Stimulated activated CD4-positive, alpha-beta T cell treated with anti-CD3 and anti-CD28 coated beads, Interleukin-4, amount 100 ng/mL, for 4 hours (primary cell): ENCODE data around the gene GNG4.
"Not testable (repeated sequence)": the region's sequence is repeated elsewhere in the genome, so short reads cannot be mapped to it uniquely, and the experiment has no call there.

Experiments used
- DNase-seq, 2 experiments: peaks; one replicate each; pipeline ENCODE4 v3.0.0-alpha.2; 2020

GNG4 gene

DNA sequence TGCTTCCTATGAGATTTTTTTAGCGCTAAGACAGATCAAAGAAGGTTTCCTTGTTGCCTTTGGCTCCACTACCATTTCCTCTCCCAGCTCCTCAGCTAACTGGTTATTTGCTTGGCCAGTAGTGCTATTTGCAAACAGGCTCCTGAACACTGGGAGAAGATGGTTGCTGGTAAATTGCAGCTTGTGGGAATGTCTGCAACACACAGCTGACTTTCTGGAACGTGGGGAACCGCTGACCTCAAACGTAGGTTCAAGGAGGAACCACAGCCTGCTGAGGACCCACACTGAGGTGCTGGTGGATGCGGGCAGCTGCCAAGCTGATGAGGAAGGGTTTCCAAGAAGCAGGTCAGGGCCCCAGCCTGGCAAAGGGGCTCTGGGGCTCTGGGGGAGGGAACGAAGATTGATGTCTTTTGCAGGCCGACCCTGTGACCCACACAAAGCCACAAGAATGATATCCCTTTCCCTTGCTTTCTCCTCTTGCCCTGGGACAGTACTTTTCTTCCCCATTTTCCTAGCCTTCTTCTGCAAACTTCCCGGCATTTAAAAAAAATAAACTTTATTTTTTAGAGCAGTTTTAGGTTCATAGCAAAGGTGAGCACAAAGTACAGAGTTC is 24.8 kb downstream of the GNG4 start:
- no peak for DNase-seq

DNA sequence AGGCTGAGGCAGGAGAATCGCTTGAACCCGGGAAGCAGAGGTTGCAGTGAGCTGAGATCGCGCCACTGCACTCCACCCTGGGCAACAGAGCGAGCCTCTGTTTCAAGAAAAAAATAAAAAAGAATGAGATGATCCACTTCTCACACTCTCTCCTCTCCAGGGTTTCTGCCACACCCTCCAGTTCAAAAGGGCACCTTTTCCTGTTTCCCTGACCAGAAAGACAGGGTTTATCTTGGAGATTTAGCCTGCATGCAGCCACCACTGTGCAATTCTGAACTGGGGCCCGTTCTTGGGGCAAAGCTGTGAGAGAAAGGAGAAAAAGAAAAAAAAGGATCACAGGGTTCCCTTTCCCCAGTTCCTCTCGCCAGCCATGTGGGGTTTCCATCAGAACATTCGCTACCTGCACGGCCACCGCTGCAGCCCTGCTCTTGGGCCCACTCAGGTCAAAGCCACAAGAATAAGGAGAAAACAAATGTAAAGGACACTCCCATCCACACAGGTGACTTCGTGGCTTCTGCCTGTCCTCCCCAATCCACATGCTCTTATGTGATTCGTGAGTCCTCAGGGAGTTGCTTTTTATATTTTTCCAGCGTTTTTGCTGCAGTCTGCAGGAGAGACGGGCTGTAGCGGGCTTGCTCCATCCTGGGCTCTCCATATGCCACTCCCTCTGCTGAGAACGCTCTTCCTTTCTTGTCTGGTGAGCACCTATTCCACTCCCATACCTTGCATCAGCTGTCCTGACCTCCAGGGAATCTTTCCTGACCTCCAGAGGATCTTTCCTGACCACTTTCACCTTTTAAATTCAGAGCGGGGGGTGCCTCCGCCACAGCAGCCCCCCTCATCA is 26.4 kb downstream of the GNG4 start:
- DNase-seq: no peak

DNA sequence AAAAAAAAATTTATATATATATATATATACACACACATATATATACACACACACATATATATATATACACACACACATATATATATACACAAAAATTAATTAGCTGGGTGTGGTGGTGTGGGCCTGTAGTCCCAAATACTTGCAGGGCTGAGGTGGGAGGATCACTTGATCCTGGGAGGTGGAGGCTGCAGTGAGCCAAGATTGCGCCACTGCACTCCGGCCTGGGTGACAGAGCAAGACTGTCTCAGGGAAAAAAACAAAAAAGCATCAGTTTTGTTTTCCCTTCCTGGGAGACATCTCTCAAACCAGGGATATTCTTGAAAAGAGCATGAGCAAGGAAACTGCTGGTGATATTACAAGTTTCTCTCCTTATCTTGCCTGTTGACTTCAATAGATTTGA is 30.4 kb downstream of the GNG4 start:
- DNase-seq: not testable (repeated sequence)

DNA sequence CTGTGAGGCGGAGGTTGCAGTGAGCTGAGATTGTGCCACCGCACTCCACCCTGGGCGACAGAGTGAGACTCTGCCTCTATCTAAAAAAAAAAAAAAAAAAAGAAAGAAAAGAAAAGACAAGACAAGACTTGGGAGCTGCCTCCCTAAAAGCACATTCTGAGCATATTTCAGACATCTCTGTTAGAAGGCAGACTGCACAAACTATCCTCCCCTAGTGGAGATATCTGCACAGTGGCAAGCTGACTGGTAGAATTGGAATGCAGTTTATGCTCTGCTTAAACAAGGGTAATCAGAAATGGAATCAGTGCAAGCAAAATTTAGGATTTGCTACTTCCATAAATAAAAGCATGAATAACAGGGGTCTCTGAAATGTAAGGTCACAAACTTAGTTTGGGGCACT is 31.8 kb downstream of the GNG4 start:
- no peak for DNase-seq

DNA sequence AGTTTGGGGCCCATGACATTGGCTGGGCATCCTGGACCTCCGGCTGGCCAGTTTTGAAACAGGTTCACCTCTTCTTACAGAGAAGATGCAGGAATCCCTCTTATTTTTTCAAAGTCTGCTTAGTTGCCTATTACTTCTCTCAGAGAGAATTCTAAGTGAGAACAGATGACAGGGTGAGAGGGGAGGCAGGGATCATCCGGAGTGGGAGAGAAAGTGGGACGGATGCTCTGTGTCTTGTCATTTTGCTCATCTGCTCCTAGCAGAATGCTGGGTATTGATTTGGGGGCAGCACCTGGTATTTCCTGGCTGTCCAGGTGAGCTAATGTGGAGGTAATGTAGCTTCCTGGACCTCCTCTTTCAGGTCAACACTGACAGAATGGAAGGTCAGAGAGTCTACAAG is 32.4 kb downstream of the GNG4 start:
- DNase-seq: no peak

DNA sequence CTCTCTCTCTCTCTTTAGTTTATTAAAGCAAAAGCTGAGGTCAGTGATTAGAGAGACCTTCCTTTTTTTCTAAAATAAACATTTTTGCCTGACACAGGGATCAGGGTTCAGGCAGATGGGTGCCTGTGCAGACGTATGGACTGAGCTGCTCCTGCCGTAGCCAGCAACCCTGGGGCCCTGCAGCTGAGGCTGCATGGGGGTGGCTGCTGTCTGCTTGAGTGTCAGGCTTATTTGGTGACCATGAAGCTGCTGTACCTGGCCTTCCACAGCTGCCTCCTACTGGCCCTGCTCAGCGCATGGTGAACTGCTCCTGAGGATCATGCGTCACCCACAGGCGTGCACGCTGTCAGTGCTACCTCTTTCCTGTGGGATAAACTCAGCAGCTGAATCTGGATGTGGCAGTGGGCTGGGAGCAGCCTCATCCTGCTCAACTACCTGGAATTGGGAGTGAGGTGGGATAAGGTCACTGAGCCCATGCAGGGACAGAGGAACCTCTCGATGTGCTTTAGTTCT is 35.1 kb downstream of the GNG4 start:
- DNase-seq: no peak

DNA sequence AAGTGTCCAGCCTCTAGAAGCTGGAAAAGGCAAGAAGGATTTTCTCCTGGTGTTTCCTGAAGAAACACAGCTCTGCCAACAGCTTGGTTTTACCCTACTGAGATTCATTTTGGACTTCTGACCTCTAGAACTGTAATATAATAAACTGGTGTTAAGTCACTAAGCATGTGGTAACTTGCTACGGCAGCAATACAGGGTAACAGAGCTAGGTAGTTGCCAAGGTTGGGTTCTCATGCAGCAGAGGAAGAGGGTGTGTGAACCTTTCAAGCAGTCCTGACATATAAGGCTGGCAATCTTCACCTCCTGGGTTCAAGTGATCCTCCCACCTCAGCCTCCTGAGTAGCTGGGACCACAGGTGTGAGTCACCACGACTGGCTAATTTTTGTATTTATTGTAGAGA is 36.0 kb downstream of the GNG4 start:
- DNase-seq: no peak

DNA sequence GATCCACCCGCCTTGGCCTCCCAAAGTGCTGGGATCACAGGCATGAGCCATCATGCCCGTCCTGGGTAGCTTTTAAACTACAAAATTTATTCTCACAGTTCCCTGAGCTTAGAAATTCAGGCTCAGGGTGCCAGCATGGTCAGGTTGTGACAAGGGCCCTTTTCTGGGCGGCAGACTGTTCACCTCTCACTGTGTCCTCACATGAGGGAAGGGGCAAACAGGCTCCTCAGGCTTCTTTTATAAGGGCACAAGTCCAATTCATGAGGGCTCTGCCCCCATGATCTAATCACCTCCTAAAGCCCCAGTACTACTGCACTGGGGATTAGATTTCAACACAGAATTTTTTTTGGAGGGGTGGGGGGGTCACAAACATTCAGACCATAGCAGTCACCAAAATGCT is 36.8 kb downstream of the GNG4 start:
- DNase-seq: no peak

DNA sequence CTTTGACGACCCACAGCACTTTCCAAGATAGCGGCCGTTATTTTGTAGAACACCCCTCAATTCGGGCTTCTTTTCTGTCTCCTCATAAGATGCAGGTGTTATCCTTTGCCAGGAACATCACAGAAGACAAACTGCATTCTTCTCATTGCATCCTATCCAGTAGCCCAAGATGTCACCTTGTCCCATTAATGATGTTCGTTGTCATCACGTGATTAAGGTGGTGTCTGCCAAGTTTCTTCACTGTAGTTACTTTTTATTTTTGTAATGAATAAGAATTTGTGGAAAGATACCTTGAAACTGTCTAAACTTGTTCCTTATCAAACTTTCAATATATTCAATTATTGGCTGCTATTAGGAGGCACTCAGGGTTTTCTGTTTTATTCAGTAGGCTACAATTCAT is 39.4 kb downstream of the GNG4 start:
- DNase-seq: no peak

DNA sequence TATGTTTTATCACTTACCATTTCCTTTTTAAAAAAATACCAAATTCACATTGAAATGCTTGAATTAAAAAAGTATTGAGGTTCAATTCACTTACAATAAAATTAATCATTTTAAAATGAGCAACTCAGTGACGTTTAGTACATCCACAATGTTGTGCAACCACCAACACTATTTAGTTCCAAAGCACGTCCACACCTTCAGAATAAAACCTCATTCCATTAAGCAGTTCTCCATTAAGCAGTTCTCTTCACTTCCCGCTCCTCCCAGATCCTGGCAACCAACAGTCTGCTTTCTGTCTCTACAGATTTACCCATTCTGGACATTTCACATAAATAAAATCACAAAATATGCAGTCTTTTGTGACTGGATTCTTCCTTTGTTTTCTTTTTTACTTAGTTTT is 41.3 kb downstream of the GNG4 start:
- no peak for DNase-seq

DNA sequence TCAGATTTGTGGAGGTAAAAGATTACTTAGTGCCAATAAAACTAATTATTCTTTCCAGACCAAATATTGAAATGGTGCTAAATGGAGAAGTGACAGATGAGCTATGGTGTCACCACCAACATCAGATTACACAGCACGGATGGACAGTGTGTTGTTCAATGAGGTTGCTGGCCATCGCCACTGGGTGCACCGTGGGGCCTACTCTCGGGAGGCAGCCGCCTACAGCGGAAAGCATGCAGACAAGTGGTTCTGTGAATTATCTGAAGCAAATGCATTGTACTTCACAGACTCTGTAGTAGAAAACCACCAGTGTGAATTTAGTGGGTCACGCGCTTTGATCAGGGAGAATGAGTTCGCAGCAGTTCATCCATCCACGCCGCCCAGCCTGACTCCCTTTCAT is 42.3 kb downstream of the GNG4 start:
- DNase-seq: no peak

DNA sequence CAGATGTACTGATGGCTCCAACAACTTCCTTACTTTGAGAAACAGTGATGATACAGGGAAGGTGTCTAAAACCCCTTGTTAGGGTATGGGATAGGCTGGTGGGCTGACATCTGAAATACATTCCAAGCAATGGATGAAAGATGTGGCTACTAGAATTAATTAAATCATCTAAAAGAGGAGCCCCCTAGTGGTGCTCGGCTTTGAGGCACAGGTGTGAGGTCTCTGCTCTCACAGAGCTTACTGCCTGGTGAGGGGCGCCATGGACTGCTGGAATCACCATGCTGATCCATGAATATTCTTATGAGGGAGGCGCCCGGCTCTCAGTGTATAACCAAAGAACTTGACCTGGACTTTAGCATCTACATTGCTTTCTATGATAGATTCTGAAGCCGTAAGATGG is 48.5 kb downstream of the GNG4 start:
- peak in 1 of 2 experiments; percentile 21 for DNase-seq

DNA sequence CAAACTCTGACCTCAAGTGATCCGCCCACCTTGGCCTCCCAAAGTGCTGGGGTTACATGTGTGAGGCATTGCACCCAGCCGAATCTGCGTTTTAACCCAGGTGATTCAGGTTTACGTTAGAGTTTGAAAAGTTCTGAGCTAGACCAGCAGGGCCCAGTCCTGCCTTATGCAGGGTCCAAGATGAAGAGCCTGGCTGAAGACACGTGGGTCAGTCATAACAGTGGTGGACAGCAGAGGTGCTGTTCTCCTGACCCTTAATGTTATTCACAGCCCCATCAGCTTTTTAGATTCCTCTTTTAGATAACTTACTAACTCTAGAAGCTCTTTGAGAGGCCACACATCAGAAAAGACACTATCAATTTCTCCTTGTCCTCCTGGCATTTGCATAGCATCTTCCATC is 50.0 kb downstream of the GNG4 start:
- no peak for DNase-seq

DNA sequence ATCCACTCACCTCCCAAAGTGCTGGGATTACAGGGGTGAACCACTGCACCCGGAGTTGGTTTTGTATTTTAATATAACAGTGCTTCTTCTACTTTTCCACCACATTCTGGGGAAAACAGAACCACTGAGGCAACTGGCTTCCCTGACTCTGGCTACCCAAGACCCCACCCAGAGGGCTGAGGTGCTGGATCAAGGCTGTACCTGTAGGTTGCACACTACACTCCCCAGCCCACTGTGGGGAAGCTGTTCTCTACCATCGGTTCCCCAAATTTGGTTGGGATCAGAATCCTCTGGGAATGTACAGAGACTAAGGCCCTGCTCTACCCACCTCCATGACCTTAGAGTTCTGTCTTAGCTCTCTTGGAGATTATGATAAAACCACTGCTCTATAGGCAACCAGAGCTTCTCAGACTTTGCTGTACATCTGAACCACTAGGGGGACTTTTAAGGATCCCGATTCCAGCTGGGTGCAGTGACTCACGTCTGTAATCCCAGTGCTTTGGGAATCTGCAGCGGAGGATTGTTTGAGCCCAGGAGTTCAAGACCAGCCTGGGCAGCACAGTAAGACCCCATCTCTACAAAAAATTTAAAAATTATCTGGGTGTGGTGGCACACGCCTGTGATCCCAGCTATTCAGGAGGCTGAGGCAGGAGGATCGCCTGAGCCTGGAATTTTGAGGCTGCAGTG is 51.6 kb downstream of the GNG4 start:
- no peak for DNase-seq

DNA sequence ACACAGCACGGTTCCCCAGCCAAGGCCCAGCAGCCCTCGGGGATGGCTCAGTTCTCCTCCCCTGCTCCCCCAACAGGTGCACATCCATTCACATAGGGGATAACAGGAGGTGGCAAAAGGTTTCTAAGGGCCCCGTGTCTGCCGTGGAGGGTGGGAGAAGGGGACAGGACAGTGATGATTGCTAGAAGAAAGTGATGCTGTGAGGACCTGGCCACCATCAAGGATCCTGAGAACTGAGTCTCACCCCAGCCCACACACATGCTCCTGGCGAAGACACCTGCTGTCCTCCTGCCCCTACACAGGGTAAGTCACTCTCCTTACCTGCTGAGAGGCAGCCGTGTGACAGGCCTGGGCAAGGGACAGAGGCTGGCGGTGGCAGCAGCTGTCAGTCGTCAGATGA is 54.5 kb downstream of the GNG4 start:
- DNase-seq: no peak

DNA sequence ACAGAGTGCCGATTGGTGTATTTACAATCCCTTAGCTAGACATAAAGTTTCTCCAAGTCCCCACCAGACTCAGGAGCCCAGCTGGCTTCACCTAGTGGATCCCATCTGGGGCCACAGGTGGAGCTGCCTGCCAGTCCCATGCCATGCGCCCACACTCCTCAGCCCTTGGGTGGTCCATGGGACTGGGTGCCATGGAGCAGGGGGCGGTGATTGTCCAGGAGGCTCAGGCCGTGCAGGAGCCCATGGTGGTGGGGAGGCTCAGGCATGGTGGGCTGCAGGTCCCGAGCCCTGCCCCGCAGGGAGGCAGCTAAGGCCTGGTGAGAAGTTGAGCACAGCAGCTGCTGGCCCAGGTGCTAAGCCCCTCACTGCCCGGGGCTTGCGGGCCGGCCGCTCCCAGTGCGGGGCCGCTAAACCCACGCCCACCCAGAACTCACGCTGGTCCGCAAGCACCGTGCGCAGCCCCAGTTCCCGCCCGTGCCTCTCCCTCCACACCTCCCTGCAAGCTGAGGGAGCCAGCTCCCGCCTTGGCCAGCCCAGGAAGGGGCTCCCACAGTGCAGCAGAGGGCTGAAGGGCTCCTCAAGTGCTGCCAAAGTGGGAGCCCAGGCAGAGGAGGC is 55.2 kb downstream of the GNG4 start:
- not testable (repeated sequence) for DNase-seq

DNA sequence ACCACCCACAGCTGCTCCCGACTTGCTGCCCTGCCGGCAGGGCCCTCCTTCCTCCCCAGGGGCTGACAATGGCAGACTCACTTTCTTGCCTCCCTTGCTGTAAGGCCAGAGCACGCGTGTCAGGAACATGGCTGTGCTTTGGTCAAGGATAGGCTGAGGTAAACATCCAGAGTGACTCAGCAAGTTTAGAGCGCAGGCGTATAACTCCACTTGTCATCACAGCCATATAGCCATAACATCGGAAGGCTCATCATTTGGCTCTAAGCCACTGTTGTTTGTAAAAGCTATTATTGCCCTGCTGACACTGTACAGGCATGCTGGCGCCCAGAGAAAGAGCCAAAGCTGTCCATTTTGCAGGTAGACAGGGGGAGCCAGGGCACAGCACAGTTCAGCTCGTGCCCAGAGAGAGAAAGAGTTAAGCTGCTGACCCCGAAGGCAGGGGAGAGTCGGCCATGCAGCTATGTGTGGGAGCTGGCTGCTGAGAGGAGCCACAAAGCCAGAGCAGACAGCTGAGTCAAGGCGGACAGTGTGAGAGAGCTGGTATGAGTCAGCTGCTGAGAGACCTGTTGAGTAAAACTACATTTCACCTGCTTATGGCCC is 60.6 kb downstream of the GNG4 start:
- no peak for DNase-seq

DNA sequence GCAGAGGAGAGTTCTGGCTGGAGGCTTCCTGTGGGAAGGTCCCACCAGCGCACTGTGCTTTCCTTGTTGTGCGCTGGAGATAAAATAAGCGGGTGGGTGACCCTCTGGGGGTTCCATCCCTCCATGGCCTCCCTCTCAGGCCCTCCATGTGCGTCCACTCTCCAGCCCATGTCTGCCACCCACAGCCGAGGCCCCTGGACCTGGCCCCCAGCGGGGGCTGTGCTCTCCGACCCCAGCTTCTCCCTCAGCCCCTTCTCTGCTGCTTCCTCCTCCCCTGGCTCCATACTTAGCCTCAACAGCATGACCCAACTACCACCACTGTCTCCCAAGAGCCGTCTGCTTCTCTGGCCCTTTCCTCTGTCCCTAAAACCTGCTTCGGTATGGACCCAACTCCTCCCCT is 61.4 kb downstream of the GNG4 start:
- no peak for DNase-seq

DNA sequence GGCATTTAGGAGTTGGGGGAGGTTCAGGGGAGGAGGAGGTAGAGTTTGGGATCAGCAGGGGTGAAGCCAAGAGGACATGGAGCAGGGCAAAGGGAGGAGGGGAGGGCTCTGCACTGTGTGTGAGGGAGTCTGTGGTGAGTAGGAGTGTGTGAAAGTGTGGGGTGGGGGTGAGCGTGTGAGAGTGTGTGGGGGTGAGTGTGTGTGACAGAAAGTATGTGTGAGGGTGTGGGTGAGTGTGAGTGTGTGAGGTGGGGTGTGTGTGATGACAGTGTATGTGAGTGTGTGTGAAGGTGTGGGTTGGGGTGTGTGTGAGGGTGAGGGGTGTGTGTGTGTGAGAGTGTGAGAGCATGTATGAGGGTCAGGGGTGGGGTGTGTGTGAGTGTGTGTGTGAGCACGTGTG is 62.6 kb downstream of the GNG4 start:
- DNase-seq: no peak

DNA sequence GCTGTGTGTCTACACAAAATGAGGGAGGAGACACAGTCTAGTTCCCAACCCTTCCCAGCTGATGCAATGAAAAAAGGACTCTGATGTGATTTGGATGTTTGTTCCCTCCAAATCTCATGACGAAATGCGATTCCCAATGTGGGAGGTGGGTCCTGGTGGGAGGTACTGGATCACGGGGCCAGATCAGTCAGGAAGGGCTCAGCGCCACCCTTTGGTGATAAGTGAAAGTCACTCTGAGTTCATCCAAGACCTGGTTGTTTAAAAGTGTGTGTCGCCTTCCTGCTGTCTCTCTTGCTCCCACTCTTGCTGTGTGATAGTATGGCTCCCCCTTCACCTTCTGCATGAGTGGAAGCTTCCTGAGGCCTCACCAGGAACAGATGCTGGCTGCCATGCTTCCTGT is 63.2 kb downstream of the GNG4 start:
- DNase-seq: no peak

DNA sequence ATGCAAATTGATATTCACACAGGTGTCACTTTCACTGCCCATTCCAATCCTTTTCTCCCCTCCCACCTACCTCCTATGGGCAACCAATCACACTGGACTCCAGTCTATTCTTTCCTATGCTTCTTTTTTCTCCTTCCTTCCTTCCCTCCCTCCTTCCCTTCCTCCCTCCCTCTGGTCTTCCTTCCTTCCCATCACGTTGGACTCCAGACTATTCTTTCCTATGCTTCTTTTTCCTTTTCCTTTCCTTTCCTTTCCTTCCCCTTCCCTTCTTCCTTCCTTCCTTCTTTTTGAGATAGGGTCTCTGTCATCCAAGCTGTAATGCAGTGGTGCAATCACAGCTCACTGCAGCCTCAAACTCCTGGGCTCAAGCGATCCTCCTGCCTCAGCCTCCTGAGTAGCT is 64.6 kb downstream of the GNG4 start:
- DNase-seq: no peak

DNA sequence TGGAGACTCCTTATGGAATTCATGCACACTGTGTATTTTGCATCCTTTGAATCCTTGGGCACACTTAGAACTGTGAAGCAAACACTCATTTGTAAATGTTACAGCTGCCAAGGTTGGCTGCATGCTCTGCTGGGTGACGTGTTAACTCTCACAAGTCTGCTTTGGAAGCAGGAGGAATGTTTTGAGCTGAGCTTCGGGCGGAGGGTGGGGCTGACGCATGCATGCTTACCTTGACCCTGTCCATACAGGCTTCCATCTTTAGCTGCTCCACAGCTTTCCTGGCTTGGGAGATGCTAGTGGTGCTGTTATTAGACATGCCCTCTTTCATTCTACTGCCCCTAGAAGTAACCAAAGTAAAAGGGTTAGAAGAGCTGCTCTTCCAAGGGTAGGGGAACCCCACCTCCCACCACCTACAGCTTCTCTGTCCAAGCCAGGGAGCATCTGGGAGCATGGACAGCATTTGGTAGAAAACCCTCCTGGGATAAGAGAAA is 66.0 kb downstream of the GNG4 start:
- no peak for DNase-seq

DNA sequence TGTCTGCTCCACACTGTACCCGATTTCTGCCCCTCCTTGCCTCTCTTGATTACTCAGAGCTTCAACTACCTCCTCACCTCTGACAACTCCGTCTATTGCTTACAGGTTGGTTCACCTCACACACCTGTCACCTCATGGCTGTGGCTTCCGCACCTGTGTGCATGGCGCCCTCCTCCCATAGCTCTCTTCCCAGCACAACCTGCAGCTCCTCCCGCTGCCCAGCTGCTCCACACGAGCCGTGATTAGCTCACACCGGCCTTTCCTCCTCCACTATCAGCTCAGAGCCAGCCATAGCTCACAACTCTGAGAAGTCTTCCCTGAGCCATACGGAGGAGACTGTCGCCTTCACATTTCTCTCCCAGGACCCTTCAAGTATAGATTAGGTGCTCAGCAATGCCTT is 67.5 kb downstream of the GNG4 start:
- DNase-seq: no peak
